WERI-Rb-1 (cell line): ENCODE results near the gene HTT-AS.

ENCODE experiments used
- DNase-seq: peaks from one replicate; pipeline ENCODE4 v3.0.0-alpha.2; 2020
- H3K27ac ChIP-seq: fragments of 250-450 bp; sonication (Bioruptor Pico); 2 replicates; pipeline ENCODE4 v1.5.1; 2020; ENCODE audit warnings: mild to moderate bottlenecking, moderate library complexity
- H3K27me3 ChIP-seq: fragments of 250-450 bp; sonication (Bioruptor Pico); 2 replicates; pipeline ENCODE4 v1.5.1; 2021; ENCODE audit warnings: mild to moderate bottlenecking, low read depth, moderate library complexity; ENCODE audit not compliant: insufficient read depth, severe bottlenecking
- H3K36me3 ChIP-seq: fragments of 250-450 bp; sonication (Bioruptor Pico); 2 replicates; pipeline ENCODE4 v1.5.1; 2020; ENCODE audit warnings: mild to moderate bottlenecking, moderate library complexity
- H3K4me3 ChIP-seq: 2 replicates; pipeline ENCODE4 v1.5.1; 2011; ENCODE audit warnings: low read depth, mild to moderate bottlenecking, control low read depth, low read length
- H3K9me3 ChIP-seq: fragments of 250-450 bp; sonication (Bioruptor Pico); 2 replicates; pipeline ENCODE4 v1.5.1; 2021; ENCODE audit warnings: mild to moderate bottlenecking, moderate library complexity; ENCODE audit not compliant: severe bottlenecking
- CTCF ChIP-seq: IDR thresholded peaks from 2 replicates; pipeline ENCODE4 v1.5.1; 2011; ENCODE audit warnings: low read depth, mild to moderate bottlenecking, control low read depth, inconsistent platforms, low read length

Gene HTT-AS

GRCh38 chr4:3029464-3029863 is 44.9 kb downstream of the HTT-AS start:
- Histone ChIP-seq H3K27ac (no peak overlapping the region), H3K27me3 (no peaks in the 10 kb centered on the region), H3K4me3 (no peak overlapping the region), H3K9me3 (no peaks in the 10 kb centered on the region), H3K36me3 (no peaks in the 10 kb centered on the region)
- DNase-seq = no peak
- no peak for TF ChIP-seq CTCF

GRCh38 chr4:3026540-3026939 is 47.8 kb downstream of the HTT-AS start:
- DNase-seq = no peak
- Histone ChIP-seq H3K27ac (no peak overlapping the region), H3K4me3 (no peak overlapping the region), H3K36me3 (no peaks in the 10 kb centered on the region), H3K27me3 (no peaks in the 10 kb centered on the region), H3K9me3 (peaks cover 5% of the 10 kb centered on the region)
- no peak for TF ChIP-seq CTCF

GRCh38 chr4:3025881-3026280 is 48.5 kb downstream of the HTT-AS start:
- no peak overlapping the region for H3K4me3 ChIP-seq
- no peaks in the 10 kb centered on the region for H3K36me3 ChIP-seq
- peaks cover 5% of the 10 kb centered on the region for H3K9me3 ChIP-seq
- no peak for DNase-seq
- no peak for TF ChIP-seq CTCF
- H3K27me3 ChIP-seq = no peaks in the 10 kb centered on the region
- no peak overlapping the region for H3K27ac ChIP-seq

- Histone ChIP-seq H3K36me3 (no peaks in the 10 kb centered on the region), H3K9me3 (peaks cover 5% of the 10 kb centered on the region), H3K27me3 (no peaks in the 10 kb centered on the region), H3K27ac (no peak overlapping the region), H3K4me3 (no peak overlapping the region)
- TF ChIP-seq CTCF = no peak
- no peak for DNase-seq
These were observed 51.7 kb downstream of the HTT-AS start for GRCh38 chr4:3022651-3023050.

- Histone ChIP-seq H3K36me3 (no peaks in the 10 kb centered on the region), H3K4me3 (no peak overlapping the region), H3K27me3 (no peaks in the 10 kb centered on the region), H3K27ac (no peak overlapping the region), H3K9me3 (peaks cover 5% of the 10 kb centered on the region)
- no peak for DNase-seq
- TF ChIP-seq CTCF = no peak
These were observed 52.2 kb downstream of the HTT-AS start for GRCh38 chr4:3022112-3022511.

GRCh38 chr4:3021627-3022026 is 52.7 kb downstream of the HTT-AS start:
- Histone ChIP-seq H3K4me3 (no peak overlapping the region), H3K9me3 (peaks cover 5% of the 10 kb centered on the region), H3K36me3 (no peaks in the 10 kb centered on the region), H3K27ac (no peak overlapping the region), H3K27me3 (no peaks in the 10 kb centered on the region)
- no peak for TF ChIP-seq CTCF
- DNase-seq = no peak
